Neuronal stem cell (in vitro differentiated cells): ENCODE results near the gene NLGN2.

Experiments
- DNase-seq: peaks from one replicate; pipeline ENCODE4 v3.0.0-alpha.2; 2013; ENCODE audit warnings: low spot score
- H2AFZ ChIP-seq: one replicate; pipeline ENCODE4 v1.6.1; 2013; ENCODE audit warnings: mild to moderate bottlenecking, low read length, inconsistent platforms
- H2AK5ac ChIP-seq: 2 replicates; pipeline ENCODE4 v1.6.1; 2013; ENCODE audit warnings: low read depth, mild to moderate bottlenecking, inconsistent platforms, low read length, moderate library complexity, mixed read lengths
- H2BK120ac ChIP-seq: 2 replicates; pipeline ENCODE4 v1.6.1; 2013; ENCODE audit warnings: low read depth, mild to moderate bottlenecking, inconsistent platforms, low read length, moderate library complexity, mixed read lengths
- H2BK12ac ChIP-seq: one replicate; pipeline ENCODE4 v1.6.1; 2013; ENCODE audit warnings: low read length, inconsistent platforms
- H2BK15ac ChIP-seq: 2 replicates; pipeline ENCODE4 v1.6.1; 2013; ENCODE audit warnings: mild to moderate bottlenecking, low read length, inconsistent platforms, mixed read lengths
- H2BK5ac ChIP-seq: one replicate; pipeline ENCODE4 v1.6.1; 2013; ENCODE audit warnings: inconsistent platforms, mild to moderate bottlenecking, low read length, moderate library complexity
- H3K14ac ChIP-seq: one replicate; pipeline ENCODE4 v1.6.1; 2013; ENCODE audit warnings: low read length, inconsistent platforms
- H3K18ac ChIP-seq: 2 replicates; pipeline ENCODE4 v1.6.1; 2013; ENCODE audit warnings: low read length, inconsistent platforms
- H3K23ac ChIP-seq: 2 replicates; pipeline ENCODE4 v1.6.1; 2013; ENCODE audit warnings: low read depth, mild to moderate bottlenecking, mixed read lengths, low read length, inconsistent platforms; ENCODE audit not compliant: poor library complexity
- H3K27ac ChIP-seq: replicated peaks from 3 replicates; pipeline ENCODE4 v1.5.1; 2013; ENCODE audit warnings: low read length, inconsistent platforms
- H3K27me3 ChIP-seq, 3 experiments: 2 replicates each; pipeline ENCODE4 v1.6.1; 2013; ENCODE audit warnings: low read length in 3 of 3, mild to moderate bottlenecking in 2 of 3, inconsistent platforms in 1 of 3, low read depth in 1 of 3, mixed read lengths in 1 of 3, moderate library complexity in 1 of 3; ENCODE audit not compliant: control insufficient read depth in 3 of 3, insufficient read depth in 3 of 3
- H3K36me3 ChIP-seq, 2 donors: replicated peaks in 1 of 2; 2 replicates each; pipeline ENCODE4 v1.6.1; 2013; ENCODE audit warnings: low read length in 2 of 2; ENCODE audit not compliant: control insufficient read depth in 2 of 2, insufficient read depth in 2 of 2
- H3K4ac ChIP-seq: 2 replicates; pipeline ENCODE4 v1.6.1; 2013; ENCODE audit warnings: inconsistent platforms, mild to moderate bottlenecking, low read length, moderate library complexity
- H3K4me1 ChIP-seq, 2 donors: 1 replicate in 1 of 2; 2 replicates in 1 of 2; pipeline ENCODE4 v1.6.1; 2013; ENCODE audit warnings: low read length in 2 of 2, low read depth in 1 of 2; ENCODE audit not compliant: control insufficient read depth in 2 of 2, insufficient read depth in 1 of 2
- H3K4me2 ChIP-seq: one replicate; pipeline ENCODE4 v1.6.1; 2013; ENCODE audit warnings: mild to moderate bottlenecking, low read length, inconsistent platforms; ENCODE audit not compliant: insufficient read depth, poor library complexity, severe bottlenecking
- H3K4me3 ChIP-seq, 2 donors: 2 replicates each; pipeline ENCODE4 v1.5.1; 2013; ENCODE audit warnings: low read length in 2 of 2, mild to moderate bottlenecking in 2 of 2, inconsistent platforms in 1 of 2, moderate library complexity in 1 of 2
- H3K79me1 ChIP-seq: one replicate; pipeline ENCODE4 v1.6.1; 2013; ENCODE audit warnings: low read depth, mild to moderate bottlenecking, inconsistent platforms, low read length, moderate library complexity
- H3K9ac ChIP-seq: one replicate; pipeline ENCODE4 v1.6.1; 2013; ENCODE audit warnings: mild to moderate bottlenecking, low read depth, low read length, inconsistent platforms; ENCODE audit not compliant: poor library complexity
- H3K9me3 ChIP-seq, 2 donors: replicated peaks in 1 of 2; 2 replicates each; pipeline versions ENCODE3 to v1.6.1; 2013; ENCODE audit warnings: low read length in 2 of 2, mild to moderate bottlenecking in 2 of 2, inconsistent platforms in 1 of 2, low read depth in 1 of 2, mixed read lengths in 1 of 2, moderate library complexity in 1 of 2; ENCODE audit not compliant: control insufficient read depth in 2 of 2, insufficient read depth in 1 of 2
- H4K8ac ChIP-seq: one replicate; pipeline ENCODE4 v1.6.1; 2013; ENCODE audit warnings: low read depth, mild to moderate bottlenecking, inconsistent platforms, low read length, moderate library complexity
- H4K91ac ChIP-seq: one replicate; pipeline ENCODE4 v1.6.1; 2013; ENCODE audit warnings: low read length, low read depth, mild to moderate bottlenecking, inconsistent platforms; ENCODE audit not compliant: poor library complexity
- WGBS, 2 donors: extraction: QIAGEN DNeasy Blood & Tissue Kit; methylation state at CpG; one replicate each; pipeline ENCODE4 v1.1.7; 2013; ENCODE audit warnings: missing lambda C conversion rate in 2 of 2, mixed read lengths in 1 of 2; ENCODE audit not compliant: insufficient read length in 2 of 2, insufficient replicate concordance in 1 of 2; ENCODE audit errors: extremely low coverage in 2 of 2; 5-methylcytosine and 5-hydroxymethylcytosine counted together

Gene NLGN2

DNA sequence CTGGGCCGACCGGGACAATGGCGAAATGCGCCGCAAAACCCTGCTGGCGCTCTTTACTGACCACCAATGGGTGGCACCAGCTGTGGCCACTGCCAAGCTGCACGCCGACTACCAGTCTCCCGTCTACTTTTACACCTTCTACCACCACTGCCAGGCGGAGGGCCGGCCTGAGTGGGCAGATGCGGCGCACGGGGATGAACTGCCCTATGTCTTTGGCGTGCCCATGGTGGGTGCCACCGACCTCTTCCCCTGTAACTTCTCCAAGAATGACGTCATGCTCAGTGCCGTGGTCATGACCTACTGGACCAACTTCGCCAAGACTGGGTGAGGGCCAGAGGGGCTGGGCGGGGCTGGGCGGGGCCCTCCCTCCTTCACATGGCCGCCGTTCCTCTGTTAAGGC lies 8.1 kb downstream of the NLGN2 start:
- H4K8ac ChIP-seq: no peak overlapping the region
- H3K27ac ChIP-seq: no peak overlapping the region
- no peak overlapping the region for H3K14ac ChIP-seq
- DNase-seq: no peak
- no peak overlapping the region for H3K9ac ChIP-seq
- no CpG with 5 or more reads among the region's 23 CpGs for WGBS, 2 donors
- H2BK12ac ChIP-seq: no peak overlapping the region
- peaks cover 30 to 34% of the 10 kb centered on the region in 2 donors for H3K4me1 ChIP-seq
- H3K4ac ChIP-seq: no peak overlapping the region
- H2AK5ac ChIP-seq: no peak overlapping the region
- no peak overlapping the region for H2BK15ac ChIP-seq
- H2BK120ac ChIP-seq: no peak overlapping the region
- peaks cover 4% of the 10 kb centered on the region for H3K79me1 ChIP-seq
- no peaks in the 10 kb centered on the region for H3K27me3 ChIP-seq
- H4K91ac ChIP-seq: no peak overlapping the region
- peaks cover 35 to 77% of the 10 kb centered on the region in 2 donors for H3K36me3 ChIP-seq
- no peak overlapping the region for H3K18ac ChIP-seq
- H3K23ac ChIP-seq: peak overlapping the region; percentile 43
- no peak overlapping the region for H3K4me2 ChIP-seq
- H3K9me3 ChIP-seq: no peaks in the 10 kb centered on the region
- no peak overlapping the region for H3K4me3 ChIP-seq
- H2BK5ac ChIP-seq: no peak overlapping the region
- H2AFZ ChIP-seq: no peak overlapping the region

DNA sequence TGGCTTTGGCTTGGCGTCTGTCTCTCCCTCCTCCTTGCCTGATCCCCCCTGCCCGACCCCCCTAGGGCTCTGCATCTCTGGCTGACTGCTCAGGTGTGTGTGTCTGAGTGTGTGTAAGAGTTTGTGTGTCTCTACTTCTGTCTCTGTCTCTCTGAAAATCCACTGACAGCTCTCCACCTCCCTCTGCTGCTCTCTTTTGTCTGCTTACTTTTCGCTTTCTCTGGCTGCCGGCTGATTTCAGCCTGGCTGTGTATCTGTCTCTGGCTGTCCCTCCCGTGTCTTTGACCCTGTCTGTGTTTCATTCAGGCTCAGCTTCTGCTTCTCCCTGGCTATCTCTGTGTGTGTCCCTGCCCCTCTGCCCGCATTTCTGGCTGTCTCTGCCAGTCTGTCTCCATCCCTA lies 8.7 kb downstream of the NLGN2 start:
- Histone ChIP-seq H3K4ac (no peak overlapping the region), H3K27ac (no peak overlapping the region), H3K79me1 (peaks cover 4% of the 10 kb centered on the region), H3K4me3 (no peak overlapping the region), H3K9me3 (no peaks in the 10 kb centered on the region), H4K8ac (no peak overlapping the region), H2BK12ac (no peak overlapping the region), H3K23ac (no peak overlapping the region), H4K91ac (no peak overlapping the region), H3K18ac (no peak overlapping the region), H3K4me2 (no peak overlapping the region), H2BK5ac (no peak overlapping the region), H3K36me3 (peaks cover 31 to 72% of the 10 kb centered on the region in 2 donors), H2BK15ac (no peak overlapping the region), H2BK120ac (no peak overlapping the region), H2AK5ac (no peak overlapping the region), H3K27me3 (no peaks in the 10 kb centered on the region), H3K9ac (no peak overlapping the region), H2AFZ (no peak overlapping the region), H3K14ac (no peak overlapping the region), H3K4me1 (peaks cover 32 to 39% of the 10 kb centered on the region in 2 donors)
- no peak for DNase-seq
- no CpG with 5 or more reads among the region's 6 CpGs for WGBS, 2 donors

DNA sequence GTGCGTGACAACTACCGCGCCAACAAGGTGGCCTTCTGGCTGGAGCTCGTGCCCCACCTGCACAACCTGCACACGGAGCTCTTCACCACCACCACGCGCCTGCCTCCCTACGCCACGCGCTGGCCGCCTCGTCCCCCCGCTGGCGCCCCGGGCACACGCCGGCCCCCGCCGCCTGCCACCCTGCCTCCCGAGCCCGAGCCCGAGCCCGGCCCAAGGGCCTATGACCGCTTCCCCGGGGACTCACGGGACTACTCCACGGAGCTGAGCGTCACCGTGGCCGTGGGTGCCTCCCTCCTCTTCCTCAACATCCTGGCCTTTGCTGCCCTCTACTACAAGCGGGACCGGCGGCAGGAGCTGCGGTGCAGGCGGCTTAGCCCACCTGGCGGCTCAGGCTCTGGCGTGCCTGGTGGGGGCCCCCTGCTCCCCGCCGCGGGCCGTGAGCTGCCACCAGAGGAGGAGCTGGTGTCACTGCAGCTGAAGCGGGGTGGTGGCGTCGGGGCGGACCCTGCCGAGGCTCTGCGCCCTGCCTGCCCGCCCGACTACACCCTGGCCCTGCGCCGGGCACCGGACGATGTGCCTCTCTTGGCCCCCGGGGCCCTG lies 9.5 kb downstream of the NLGN2 start:
- no CpG with 5 or more reads among the region's 54 CpGs for WGBS, 2 donors
- no peak overlapping the region for H4K91ac ChIP-seq
- H3K18ac ChIP-seq: no peak overlapping the region
- H2AFZ ChIP-seq: no peak overlapping the region
- peak overlapping the region; percentile 40 for H3K9ac ChIP-seq
- no peak overlapping the region for H3K23ac ChIP-seq
- H3K4ac ChIP-seq: no peak overlapping the region
- no peak overlapping the region for H3K14ac ChIP-seq
- no peak overlapping the region for H2BK5ac ChIP-seq
- H3K79me1 ChIP-seq: peaks cover 4% of the 10 kb centered on the region
- no peak for DNase-seq
- peaks cover 30 to 65% of the 10 kb centered on the region in 2 donors for H3K36me3 ChIP-seq
- H3K4me2 ChIP-seq: no peak overlapping the region
- H2BK120ac ChIP-seq: no peak overlapping the region
- peaks cover 32 to 42% of the 10 kb centered on the region in 2 donors for H3K4me1 ChIP-seq
- H2AK5ac ChIP-seq: no peak overlapping the region
- H3K4me3 ChIP-seq: no peak overlapping the region
- no peaks in the 10 kb centered on the region for H3K27me3 ChIP-seq
- no peaks in the 10 kb centered on the region for H3K9me3 ChIP-seq
- H4K8ac ChIP-seq: no peak overlapping the region
- no peak overlapping the region for H2BK15ac ChIP-seq
- H2BK12ac ChIP-seq: peak overlapping the region; percentile 36
- H3K27ac ChIP-seq: no peak overlapping the region

DNA sequence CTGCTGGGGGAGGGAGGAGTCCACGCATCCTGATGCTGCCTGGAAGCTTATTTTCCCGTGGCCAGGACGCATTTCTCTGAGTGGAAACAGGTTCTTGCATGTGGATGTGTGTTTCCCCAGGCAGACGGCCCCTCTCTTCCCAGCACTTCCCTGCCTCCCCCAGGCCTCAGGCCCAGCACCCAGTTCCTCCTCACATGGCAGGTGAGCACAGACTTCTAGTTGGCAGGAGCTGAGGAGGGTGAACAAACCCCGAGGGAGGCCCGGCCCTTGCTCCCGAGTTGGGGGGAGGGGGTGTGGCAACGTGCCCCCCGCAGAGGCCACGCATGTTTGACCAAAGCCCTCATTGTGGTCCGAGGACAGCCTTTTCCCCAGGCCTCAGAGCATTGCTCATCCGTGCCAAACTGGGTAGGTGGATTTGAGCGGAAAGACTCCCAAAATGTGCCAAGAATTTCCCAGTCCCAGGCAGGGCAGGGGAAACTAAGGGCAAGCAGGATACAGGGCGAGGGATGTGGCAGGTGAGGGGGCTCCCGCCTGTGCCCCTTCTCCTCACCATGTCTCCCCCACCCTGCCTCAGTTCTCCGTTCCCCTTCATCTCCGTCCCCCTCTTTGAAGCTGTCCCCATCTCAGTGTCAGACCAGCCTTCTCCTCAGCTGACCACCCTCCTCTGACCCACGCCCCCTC lies 11.0 kb downstream of the NLGN2 start:
- H2BK12ac ChIP-seq: peak overlapping the region; percentile 82
- H3K4me1 ChIP-seq: peaks cover 26 to 38% of the 10 kb centered on the region in 2 donors
- no peak overlapping the region for H3K14ac ChIP-seq
- H3K4me3 ChIP-seq: no peak overlapping the region
- no peaks in the 10 kb centered on the region for H3K27me3 ChIP-seq
- peak overlapping the region; percentile 43 for H3K27ac ChIP-seq
- peak overlapping the region; percentile 49 for H3K18ac ChIP-seq
- no peaks in the 10 kb centered on the region for H3K9me3 ChIP-seq
- no peak overlapping the region for H3K4me2 ChIP-seq
- no peak overlapping the region for H2BK15ac ChIP-seq
- H2AFZ ChIP-seq: no peak overlapping the region
- peak overlapping the region; percentile 7 for H2BK5ac ChIP-seq
- WGBS, 2 donors: no CpG with 5 or more reads among the region's 18 CpGs
- no peak overlapping the region for H2BK120ac ChIP-seq
- peak overlapping the region; percentile 9 for H2AK5ac ChIP-seq
- peaks cover 4% of the 10 kb centered on the region for H3K79me1 ChIP-seq
- H3K4ac ChIP-seq: no peak overlapping the region
- H3K9ac ChIP-seq: peak overlapping the region; percentile 2
- no peak overlapping the region for H3K23ac ChIP-seq
- H4K91ac ChIP-seq: no peak overlapping the region
- no peak overlapping the region for H4K8ac ChIP-seq
- H3K36me3 ChIP-seq: peaks cover 30 to 51% of the 10 kb centered on the region in 2 donors
- DNase-seq: no peak
